NT2/D1 (cell line): ENCODE measurements around the gene NAA80.

ENCODE experiments used
- DNase-seq: peaks from one replicate; pipeline ENCODE4 v3.0.0-alpha.2; 2011; ENCODE audit warnings: low read depth, low spot score
- H3K27me3 ChIP-seq: 2 replicates; pipeline ENCODE4 v1.6.0; 2011; ENCODE audit warnings: mild to moderate bottlenecking; ENCODE audit not compliant: insufficient read length, insufficient read depth
- H3K36me3 ChIP-seq: 2 replicates; pipeline ENCODE4 v1.6.1; 2011; ENCODE audit warnings: mild to moderate bottlenecking, low read length, mixed read lengths; ENCODE audit not compliant: insufficient read depth, insufficient read length
- H3K4me1 ChIP-seq: 2 replicates; pipeline ENCODE4 v1.5.1; 2011; ENCODE audit not compliant: insufficient read depth, insufficient read length
- H3K4me3 ChIP-seq: 2 replicates; pipeline ENCODE4 v1.5.1; 2011; ENCODE audit warnings: low read depth; ENCODE audit not compliant: insufficient read length
- H3K9ac ChIP-seq: 2 replicates; pipeline ENCODE4 v1.6.0; 2011; ENCODE audit warnings: low read depth; ENCODE audit not compliant: insufficient read length
- H3K9me3 ChIP-seq: 2 replicates; pipeline ENCODE4 v1.5.1; 2011; ENCODE audit warnings: mild to moderate bottlenecking, low read length; ENCODE audit not compliant: insufficient read depth
- SUZ12 ChIP-seq: IDR thresholded peaks from 2 replicates; pipeline ENCODE4 v1.6.1; 2011; ENCODE audit not compliant: insufficient read length, insufficient read depth; ENCODE audit errors: extremely low read depth
- YY1 ChIP-seq: IDR thresholded peaks from 2 replicates; pipeline ENCODE4 v1.6.1; 2011; ENCODE audit not compliant: insufficient read length, insufficient read depth
- ZNF274 ChIP-seq: IDR thresholded peaks from 2 replicates; pipeline ENCODE4 v1.6.1; 2011; ENCODE audit warnings: mild to moderate bottlenecking, low read depth, low read length

The NAA80 gene

GRCh38 chr3:50279255-50280016 lies 19.8 kb downstream of the NAA80 start:
- H3K36me3 ChIP-seq, result peaks cover 47% of the 10 kb centered on the region
- no peak overlapping the region for H3K4me3 ChIP-seq
- H3K9ac ChIP-seq, result no peak overlapping the region
- peaks cover 11% of the 10 kb centered on the region for H3K4me1 ChIP-seq
- H3K9me3 ChIP-seq, result no peaks in the 10 kb centered on the region
- no peaks in the 10 kb centered on the region for H3K27me3 ChIP-seq
- DNase-seq, result no peak
- TF ChIP-seq YY1 (no peak), ZNF274 (no peak), SUZ12 (no peak)

- no peak for DNase-seq
- peak within 1 kb of the TSS; percentile 57 for H3K9ac ChIP-seq
- no peaks in the 10 kb centered on the region for H3K27me3 ChIP-seq
- peaks cover 14% of the 10 kb centered on the region for H3K4me1 ChIP-seq
- no peaks in the 10 kb centered on the region for H3K9me3 ChIP-seq
- no peak for TF ChIP-seq YY1
- TF ChIP-seq ZNF274, result no peak
- no peak for TF ChIP-seq SUZ12
- H3K36me3 ChIP-seq, result peaks cover 53% of the 10 kb centered on the region
- H3K4me3 ChIP-seq, result no peak within 1 kb of the TSS
Observed at GRCh38 chr3:50278880-50279224, 20.4 kb downstream of the NAA80 start, which contains the start of gene LSMEM2. LSMEM2 (plus strand) TSS chr3:50279087; CDS start chr3:50279114, 27 bp downstream.

- H3K9ac ChIP-seq, result peak overlapping the region; percentile 57
- no peaks in the 10 kb centered on the region for H3K9me3 ChIP-seq
- TF ChIP-seq YY1 (no peak), SUZ12 (no peak), ZNF274 (no peak)
- peaks cover 58% of the 10 kb centered on the region for H3K36me3 ChIP-seq
- H3K4me1 ChIP-seq, result peaks cover 19% of the 10 kb centered on the region
- no peak for DNase-seq
- no peaks in the 10 kb centered on the region for H3K27me3 ChIP-seq
- H3K4me3 ChIP-seq, result no peak overlapping the region
Observed at GRCh38 chr3:50278123-50278879, 20.9 kb downstream of the NAA80 start.

GRCh38 chr3:50276762-50277101 lies 22.5 kb downstream of the NAA80 start:
- Histone ChIP-seq H3K9me3 (no peaks in the 10 kb centered on the region), H3K36me3 (peaks cover 63% of the 10 kb centered on the region), H3K9ac (no peak overlapping the region), H3K4me3 (no peak overlapping the region), H3K27me3 (no peaks in the 10 kb centered on the region), H3K4me1 (peaks cover 22% of the 10 kb centered on the region)
- no peak for DNase-seq
- TF ChIP-seq YY1 (no peak), ZNF274 (no peak), SUZ12 (no peak)

GRCh38 chr3:50275996-50276761 lies 23.0 kb downstream of the NAA80 start:
- no peak for DNase-seq
- TF ChIP-seq YY1 (no peak), ZNF274 (no peak), SUZ12 (no peak)
- Histone ChIP-seq H3K9me3 (no peaks in the 10 kb centered on the region), H3K36me3 (peaks cover 68% of the 10 kb centered on the region), H3K4me1 (peaks cover 28% of the 10 kb centered on the region), H3K27me3 (no peaks in the 10 kb centered on the region), H3K4me3 (no peak overlapping the region), H3K9ac (no peak overlapping the region)

GRCh38 chr3:50275141-50275995 lies 23.8 kb downstream of the NAA80 start:
- no peak for TF ChIP-seq SUZ12
- TF ChIP-seq YY1, result no peak
- no peak for TF ChIP-seq ZNF274
- no peak overlapping the region for H3K9ac ChIP-seq
- peaks cover 76% of the 10 kb centered on the region for H3K36me3 ChIP-seq
- no peak for DNase-seq
- H3K9me3 ChIP-seq, result no peaks in the 10 kb centered on the region
- peaks cover 32% of the 10 kb centered on the region for H3K4me1 ChIP-seq
- no peak overlapping the region for H3K4me3 ChIP-seq
- no peaks in the 10 kb centered on the region for H3K27me3 ChIP-seq
